MG63 (cell line): ENCODE data around the gene CELA3B. TPM values are rescaled to one million over a fixed set of nuclear protein-coding genes. Genes with fewer than 3 reads are reported as not detected.
"Not testable (repeated sequence)": the region's sequence is repeated elsewhere in the genome, so short reads cannot be mapped to it uniquely, and the experiment has no call there.

Source experiments
- DNase-seq: peaks from one replicate; pipeline ENCODE4 v3.0.0-alpha.2; 2020
- H3K27me3 ChIP-seq: fragments of 250-450 bp; sonication (Bioruptor Pico); 2 replicates; pipeline ENCODE4 v1.5.1; 2020; ENCODE audit warnings: mild to moderate bottlenecking, moderate library complexity
- H3K36me3 ChIP-seq: fragments of 250-450 bp; sonication (Bioruptor Pico); 2 replicates; pipeline ENCODE4 v1.5.1; 2020; ENCODE audit warnings: mild to moderate bottlenecking, moderate library complexity
- H3K4me3 ChIP-seq: fragments of 250-450 bp; sonication (Bioruptor Pico); 2 replicates; pipeline ENCODE4 v1.5.1; 2020; ENCODE audit warnings: mild to moderate bottlenecking, moderate library complexity
- H3K9me3 ChIP-seq: fragments of 250-450 bp; sonication (Bioruptor Pico); 2 replicates; pipeline ENCODE4 v1.5.1; 2020; ENCODE audit warnings: mild to moderate bottlenecking, moderate library complexity
- total RNA-seq: library from RNA; depleted of rRNA; stranded (reverse); fragments of >200 nt; shearing (Covaris generic); gene quantifications from 2 replicates; pipeline ENCODE4 v1.2.3, GENCODE V29; 2014; ENCODE audit warnings: low replicate concordance; rRNA removed

CELA3B gene
- total RNA-seq, 1 experiment from 2014 or later: not detected

DNA sequence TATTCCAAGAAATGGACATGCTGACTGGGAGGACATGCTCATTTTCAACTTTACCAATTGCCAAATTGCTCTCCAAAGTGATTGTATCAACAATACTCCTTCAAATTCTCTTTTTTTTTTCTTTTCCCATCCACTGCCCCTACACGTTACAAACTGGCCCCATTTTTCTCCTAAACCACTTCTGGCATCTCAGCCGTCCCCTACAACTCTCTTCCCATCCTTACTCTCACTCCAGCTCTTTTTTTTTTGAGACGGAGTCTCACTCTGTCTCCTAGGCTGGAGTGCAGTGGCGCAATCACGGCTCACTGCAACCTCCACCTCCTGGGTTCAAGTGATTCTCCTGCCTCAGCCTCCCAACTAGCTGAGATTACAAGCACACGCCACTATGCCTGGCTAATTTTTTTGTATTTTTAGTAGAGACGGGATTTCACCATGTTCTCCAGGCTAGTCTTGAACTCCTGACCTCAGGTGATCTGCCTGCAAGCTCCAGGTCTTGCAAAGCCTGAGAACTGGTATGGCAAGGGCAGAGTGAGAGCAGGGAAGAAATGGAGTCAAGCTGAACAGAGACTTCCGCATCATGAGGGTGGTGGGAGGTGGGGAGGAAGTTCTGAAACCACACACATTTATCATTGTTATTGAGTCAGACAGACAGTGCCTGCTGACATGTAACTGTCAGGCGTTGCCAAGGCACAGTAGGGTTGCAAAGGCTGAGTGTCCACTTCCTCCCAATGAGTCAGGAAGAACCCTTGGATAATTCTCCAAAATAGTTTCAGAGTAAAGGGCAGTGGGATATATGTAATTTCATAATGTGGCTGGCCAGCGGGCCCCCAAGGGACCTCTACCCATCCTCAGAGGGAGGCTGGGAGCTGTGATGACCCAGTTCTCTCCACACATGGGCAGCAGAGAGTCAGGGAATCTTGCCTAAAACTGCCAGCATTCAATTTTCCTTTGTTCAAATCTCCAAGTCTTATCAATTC, 42.0 kb downstream of the CELA3B start:
- H3K27me3 ChIP-seq: no peaks in the 10 kb centered on the region
- H3K36me3 ChIP-seq: no peaks in the 10 kb centered on the region
- H3K4me3 ChIP-seq: no peak overlapping the region
- H3K9me3 ChIP-seq: no peaks in the 10 kb centered on the region
- DNase-seq: peak; percentile 96

DNA sequence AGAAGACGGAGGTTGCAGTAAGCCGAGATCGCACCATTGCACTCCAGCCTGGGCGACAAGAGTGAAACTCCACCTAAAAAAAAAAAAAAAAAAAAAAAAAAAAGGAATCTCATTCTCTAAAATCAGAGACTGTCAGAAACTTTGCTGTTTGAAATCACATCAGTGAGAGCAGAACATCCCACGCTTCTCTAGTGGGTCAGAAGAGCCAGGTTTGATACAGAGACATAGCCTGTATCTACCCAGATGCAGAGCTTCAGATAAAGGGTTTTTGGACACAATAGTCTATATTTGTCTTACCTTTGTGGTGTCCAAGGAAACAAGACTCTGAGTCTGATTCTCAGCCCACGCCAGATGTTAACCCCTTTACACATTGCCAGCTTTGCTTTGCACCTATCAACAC, 44.2 kb downstream of the CELA3B start:
- H3K27me3 ChIP-seq: no peaks in the 10 kb centered on the region
- no peaks in the 10 kb centered on the region for H3K9me3 ChIP-seq
- no peak for DNase-seq
- H3K4me3 ChIP-seq: no peak overlapping the region
- H3K36me3 ChIP-seq: no peaks in the 10 kb centered on the region

DNA sequence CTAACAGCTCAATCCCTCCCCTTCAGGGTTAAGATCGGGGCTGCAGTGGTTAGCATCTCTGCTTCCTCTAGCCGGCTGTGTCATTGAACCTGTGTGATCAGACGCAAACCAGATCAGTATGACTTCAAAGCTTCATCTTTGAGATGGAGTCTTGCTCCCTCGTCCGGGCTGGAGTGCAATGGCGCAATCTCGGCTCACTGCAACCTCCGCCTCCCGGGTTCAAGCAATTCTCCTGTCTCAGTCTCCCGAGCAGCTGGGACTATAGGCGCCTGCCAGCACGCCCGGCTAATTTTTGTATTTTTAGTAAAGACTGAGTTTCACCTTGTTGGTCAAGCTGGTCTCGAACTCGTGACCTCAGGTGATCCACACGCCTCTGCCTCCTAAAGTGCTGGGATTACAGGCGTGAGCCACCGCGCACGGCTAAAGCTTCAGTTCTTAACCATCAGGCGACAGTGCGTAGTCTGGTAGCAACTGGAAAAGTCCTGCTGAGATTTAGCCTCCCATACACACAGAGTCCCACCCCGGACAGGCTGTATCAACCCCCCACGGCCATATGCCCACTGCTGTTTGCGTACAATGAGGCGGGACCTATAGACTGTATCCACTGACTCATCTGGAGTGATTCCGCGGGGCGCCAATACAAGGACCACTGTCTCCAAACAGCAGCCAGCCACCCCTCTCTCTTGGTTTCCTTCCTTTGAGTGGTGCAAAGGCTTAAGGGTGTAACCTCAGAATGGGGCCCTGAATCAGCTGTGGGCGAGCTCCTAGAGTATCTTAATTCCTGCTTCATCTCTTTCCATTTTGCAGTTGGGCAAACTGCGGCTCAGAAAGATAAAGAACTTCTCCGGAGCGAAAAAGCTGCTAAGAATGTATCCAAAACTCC, 47.9 kb downstream of the CELA3B start:
- Histone ChIP-seq H3K36me3 (no peaks in the 10 kb centered on the region), H3K9me3 (no peaks in the 10 kb centered on the region), H3K4me3 (peak overlapping the region; percentile 97), H3K27me3 (no peaks in the 10 kb centered on the region)
- peak; percentile 77 for DNase-seq

DNA sequence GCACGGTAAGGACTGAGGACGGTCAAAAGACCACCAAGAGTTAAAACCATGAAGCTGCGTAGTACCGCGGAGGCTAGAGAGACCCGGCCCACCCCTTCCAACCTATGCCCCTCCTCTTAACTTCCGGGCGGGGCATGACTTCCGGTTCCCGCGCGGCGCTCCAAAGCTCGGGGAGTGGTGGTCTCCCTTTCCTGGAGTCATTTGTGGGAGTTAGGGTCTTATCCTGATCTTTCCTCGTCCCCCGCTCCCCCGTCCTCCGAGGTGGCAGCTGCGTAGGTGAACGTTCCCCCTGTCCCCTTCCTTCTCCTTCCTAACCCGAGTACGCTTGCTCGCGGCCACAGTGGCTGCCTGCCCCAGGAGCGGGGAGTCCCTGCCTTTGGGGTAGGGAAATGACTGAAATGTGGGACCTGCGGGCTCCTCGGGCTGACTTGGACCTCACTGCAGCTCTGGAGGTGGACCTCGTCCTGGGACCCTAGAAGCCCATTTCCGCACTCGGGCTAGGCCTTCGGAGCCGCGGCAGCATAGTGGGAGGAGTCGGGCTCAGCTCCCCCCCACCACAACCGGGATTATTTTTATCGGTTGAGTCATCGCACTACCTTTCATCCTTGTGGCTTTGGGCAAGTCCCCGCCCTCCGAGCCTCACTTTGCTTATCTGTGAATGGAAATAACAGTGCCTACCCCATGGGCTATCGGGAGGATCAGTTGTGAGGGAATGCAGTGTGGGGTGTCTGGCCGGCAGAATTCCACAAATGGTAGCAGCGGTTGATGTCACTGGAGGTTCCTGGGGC, 48.7 kb downstream of the CELA3B start:
- Histone ChIP-seq H3K36me3 (no peaks in the 10 kb centered on the region), H3K27me3 (no peaks in the 10 kb centered on the region)
- DNase-seq: peak; percentile 87

DNA sequence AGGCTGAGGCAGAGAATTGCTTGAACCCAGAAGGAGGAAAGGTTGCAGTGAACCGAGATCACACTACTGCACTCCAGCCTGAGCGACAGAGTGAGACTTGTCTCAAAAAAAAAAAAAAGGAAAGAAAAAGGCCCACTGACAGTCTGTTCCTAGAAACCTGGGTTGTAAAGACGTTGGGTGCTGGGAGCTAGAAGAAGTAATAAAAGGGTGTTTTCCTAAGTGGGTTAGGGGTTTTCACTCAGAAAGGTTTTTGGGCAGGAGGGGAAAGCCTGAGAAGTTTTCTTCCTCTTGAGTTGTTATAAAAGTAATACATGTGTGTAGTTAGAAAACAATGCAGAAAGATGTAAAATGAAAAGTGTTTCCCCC, 50.1 kb downstream of the CELA3B start:
- Histone ChIP-seq H3K36me3 (peaks cover 7% of the 10 kb centered on the region; the same call in 1 of the 2 replicates), H3K4me3 (no peak overlapping the region), H3K27me3 (no peaks in the 10 kb centered on the region), H3K9me3 (no peaks in the 10 kb centered on the region)
- DNase-seq: no peak

More for the DNA sequence above, 48.7 kb downstream of the CELA3B start:
- Histone ChIP-seq H3K4me3 (peak overlapping the region; percentile 97), H3K9me3 (no peaks in the 10 kb centered on the region)

DNA sequence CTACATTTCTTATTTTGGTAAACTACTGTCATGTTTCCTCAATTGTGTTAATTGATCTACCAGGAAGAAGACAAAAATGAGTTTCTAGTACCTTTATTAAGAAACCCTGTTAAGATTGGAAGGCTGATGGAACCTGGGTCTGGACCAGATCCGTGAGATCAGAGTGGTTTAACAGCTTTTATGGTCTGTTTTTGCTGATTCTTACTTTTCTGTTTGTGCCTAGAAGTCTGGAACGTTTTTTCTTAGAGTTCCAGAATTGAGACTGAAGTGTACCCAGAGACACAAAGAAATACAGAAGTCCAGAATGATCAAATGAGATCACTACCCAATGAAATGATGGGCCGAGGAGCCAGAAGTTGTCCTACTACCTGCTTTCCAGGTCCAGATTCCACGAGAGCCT, 53.2 kb downstream of the CELA3B start:
- Histone ChIP-seq H3K36me3 (peaks cover 7% of the 10 kb centered on the region; the same call in 1 of the 2 replicates), H3K27me3 (no peaks in the 10 kb centered on the region), H3K4me3 (no peak overlapping the region), H3K9me3 (no peaks in the 10 kb centered on the region)
- DNase-seq: no peak

DNA sequence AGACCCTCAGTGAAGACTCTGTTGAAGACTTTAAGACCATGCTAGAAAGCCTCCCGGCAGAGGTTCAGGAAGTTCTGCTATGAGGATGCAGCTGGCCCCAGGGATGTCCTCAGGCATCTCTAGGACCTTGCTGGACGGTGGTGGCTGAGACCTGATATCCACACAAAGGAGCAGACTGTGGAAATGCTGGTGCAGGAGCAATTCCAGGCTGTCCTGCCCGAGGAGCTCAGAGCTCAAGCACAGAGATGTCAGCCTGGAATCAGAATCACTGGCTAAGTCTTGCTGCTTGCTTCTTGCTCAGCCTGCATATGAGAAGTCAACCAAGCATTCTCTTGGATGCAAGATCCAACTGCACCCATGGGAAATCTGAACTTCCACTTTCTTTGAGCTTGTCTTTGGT, 53.7 kb downstream of the CELA3B start:
- no peak for DNase-seq
- Histone ChIP-seq H3K9me3 (no peaks in the 10 kb centered on the region), H3K4me3 (no peak overlapping the region), H3K36me3 (peaks cover 7% of the 10 kb centered on the region; the same call in 1 of the 2 replicates), H3K27me3 (no peaks in the 10 kb centered on the region)

DNA sequence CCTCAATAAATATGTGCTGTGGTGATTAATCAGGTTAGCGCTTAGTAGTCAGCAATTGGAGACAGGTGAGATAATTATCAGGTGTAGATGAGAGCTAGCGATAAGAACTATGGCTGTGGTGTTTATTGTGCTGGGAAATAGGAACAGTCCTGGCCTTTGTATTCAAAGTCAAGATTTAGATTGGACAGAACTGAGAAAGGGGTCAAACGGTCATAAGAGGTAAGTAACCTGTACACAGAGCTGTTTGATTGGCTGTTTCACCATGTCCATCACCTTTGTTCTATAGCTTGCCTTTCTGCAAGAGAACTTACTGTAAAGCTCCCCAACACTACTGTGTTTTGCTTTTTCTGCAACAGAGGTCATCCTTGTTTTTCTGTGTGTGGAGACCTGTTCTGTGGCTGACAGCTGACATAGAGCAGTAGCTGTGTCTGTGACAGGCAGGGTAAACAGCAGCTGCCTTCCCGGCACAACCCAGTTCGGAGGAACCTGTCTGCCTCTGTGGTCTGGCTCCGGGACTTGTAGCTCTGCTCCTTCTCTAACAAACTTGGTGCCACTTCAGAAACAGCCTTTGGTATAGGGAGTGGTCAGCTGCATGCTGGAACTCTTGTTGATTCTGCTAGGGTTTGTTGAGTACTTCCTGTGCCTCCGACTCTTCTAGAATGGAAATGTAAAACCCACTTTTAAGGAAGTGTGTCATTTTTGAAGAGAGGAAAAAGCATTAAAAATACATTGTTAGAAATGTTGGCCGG, 54.6 kb downstream of the CELA3B start:
- no peaks in the 10 kb centered on the region for H3K9me3 ChIP-seq
- no peaks in the 10 kb centered on the region for H3K27me3 ChIP-seq
- H3K36me3 ChIP-seq: peaks cover 7% of the 10 kb centered on the region; the same call in 1 of the 2 replicates
- no peak for DNase-seq
- H3K4me3 ChIP-seq: no peak overlapping the region

DNA sequence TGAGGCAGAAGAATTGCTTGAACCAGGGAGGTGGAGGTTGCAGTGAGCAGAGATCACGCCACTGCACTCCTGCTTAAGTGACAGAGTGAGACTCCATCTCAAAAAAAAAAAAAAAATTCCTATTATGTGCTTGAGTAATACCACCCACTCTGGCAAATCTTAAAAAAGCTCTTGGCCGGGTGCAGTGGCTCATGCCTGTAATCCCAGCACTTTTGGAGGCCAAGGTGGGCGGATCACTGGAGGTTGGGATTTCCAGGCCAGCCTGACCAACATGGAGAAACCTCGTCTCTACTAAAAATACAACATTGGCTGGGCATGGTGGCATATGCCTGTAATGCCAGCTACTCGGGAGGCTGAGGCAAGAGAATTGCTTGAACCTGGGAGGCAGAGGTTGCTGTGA, 58.0 kb downstream of the CELA3B start:
- not testable (repeated sequence) for H3K36me3 ChIP-seq, H3K27me3 ChIP-seq, H3K9me3 ChIP-seq, H3K4me3 ChIP-seq
- DNase-seq: peak; percentile 74

DNA sequence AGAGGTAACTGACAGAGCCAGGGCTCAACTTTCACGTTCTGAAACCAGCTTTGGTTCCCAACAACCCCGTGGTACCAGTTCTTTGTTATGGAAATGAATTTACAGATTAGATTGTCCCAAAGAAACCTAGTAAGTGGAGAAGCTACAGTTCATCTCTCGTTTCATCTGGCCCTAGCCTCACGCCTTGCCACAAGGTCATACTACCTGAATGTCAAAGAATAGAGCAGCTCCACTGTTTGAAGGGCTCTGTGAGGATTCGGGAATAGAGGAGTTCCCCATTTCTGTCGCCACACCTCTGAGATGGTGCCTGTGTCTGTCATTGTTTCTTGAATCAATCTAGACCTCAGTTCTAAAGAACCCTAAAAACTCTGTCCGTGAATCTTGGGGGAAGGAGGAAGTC, 60.7 kb downstream of the CELA3B start:
- no peaks in the 10 kb centered on the region for H3K36me3 ChIP-seq
- no peak overlapping the region for H3K4me3 ChIP-seq
- DNase-seq: no peak
- H3K9me3 ChIP-seq: no peaks in the 10 kb centered on the region
- H3K27me3 ChIP-seq: no peaks in the 10 kb centered on the region

DNA sequence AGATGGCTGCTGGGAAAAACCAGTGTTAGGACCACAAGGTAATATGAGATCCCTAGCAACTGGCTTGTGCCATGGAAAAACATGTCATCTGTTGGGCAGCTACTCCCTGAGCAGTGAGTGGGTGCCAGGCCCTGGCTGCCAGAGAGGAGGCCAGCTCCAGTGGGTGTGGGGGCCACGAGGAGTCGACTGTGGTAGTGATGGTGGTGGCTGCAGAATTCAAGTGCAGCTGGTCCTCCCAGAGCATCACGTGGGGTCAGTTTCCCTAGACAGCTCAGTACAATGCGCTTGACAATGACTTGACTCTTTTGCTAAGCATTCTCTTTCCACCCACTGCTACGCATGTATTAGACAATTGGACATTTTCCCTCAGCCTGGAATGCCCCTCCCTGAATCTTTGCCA, 61.2 kb downstream of the CELA3B start:
- no peaks in the 10 kb centered on the region for H3K27me3 ChIP-seq
- DNase-seq: peak; percentile 26
- no peaks in the 10 kb centered on the region for H3K36me3 ChIP-seq
- H3K9me3 ChIP-seq: no peaks in the 10 kb centered on the region
- H3K4me3 ChIP-seq: no peak overlapping the region

Other genes starting within 250 kb of the CELA3B start
- 18.7 and 32.8 TPM in 2 replicates for gene USP48, start 193.9 kb upstream of the CELA3B start, total RNA-seq
- gene LDLRAD2, start 164.8 kb upstream of the CELA3B start, total RNA-seq: not detected in 2 replicates
- gene HSPG2, start 39.7 kb upstream of the CELA3B start, total RNA-seq: 28.0 and 70.4 TPM in 2 replicates
- not detected in 2 replicates for gene CELA3A, start 24.6 kb downstream of the CELA3B start, total RNA-seq
- 317 and 378 TPM in 2 replicates for gene CDC42, start 75.7 kb downstream of the CELA3B start, total RNA-seq
- gene WNT4, start 166.1 kb downstream of the CELA3B start, total RNA-seq: not detected in 2 replicates